T-cell (primary cell): Measurements from ENCODE around the gene ZNF786. TPM values are rescaled to one million over a fixed set of nuclear protein-coding genes. Genes with fewer than 3 reads are reported as not detected.

Source experiments
- ATAC-seq, 4 experiments: fragments of 200-7000 bp in 3 of 4; fragments of 150-1000 bp in 1 of 4; cut with Tn5 transposase; replicated peaks in 1 of 4; 1 replicate in 3 of 4; 2 replicates in 1 of 4; pipeline ENCODE4 v1.10.0; 2021; ENCODE audit warnings: moderate library complexity in 3 of 4, mild to moderate bottlenecking in 2 of 4, moderate number of reproducible peaks in 1 of 4
- CTCF ChIA-PET, 2 donors: fragments of 300-600 bp; sonication (Branson Sonifier 250); formaldehyde crosslinking; loops; one replicate each; lab custom pipeline; 2022; ENCODE audit warnings: antibody characterized with exemption in 2 of 2; lab: Charles Lee
- POLR2A ChIA-PET, 2 donors: fragments of 300-600 bp; sonication (Branson Sonifier 250); formaldehyde crosslinking; loops; one replicate each; lab custom pipeline; 2022; ENCODE audit warnings: antibody characterized with exemption in 2 of 2; lab: Charles Lee
- DNase-seq, 35 experiments: peaks; one replicate each; pipeline versions ENCODE4 v3.0.0 to v3.0.0-alpha.2; 2013 to 2023
- H3K27ac ChIP-seq: one replicate; pipeline ENCODE4 v1.5.1; 2013; ENCODE audit warnings: low read length
- H3K27me3 ChIP-seq, 2 experiments: replicated peaks in 1 of 2; 1 replicate in 1 of 2; 2 replicates in 1 of 2; pipeline versions ENCODE4 v1.6.1 to v1.7.0; 2013; ENCODE audit warnings: low read length in 1 of 2, mixed read lengths in 1 of 2; ENCODE audit not compliant: control insufficient read depth in 2 of 2, insufficient read depth in 2 of 2; ENCODE audit errors: extremely low read depth in 1 of 2
- H3K36me3 ChIP-seq, 2 donors: 1 replicate in 1 of 2; 2 replicates in 1 of 2; pipeline versions ENCODE4 v1.6.1 to v1.7.0; 2013; ENCODE audit warnings: low read length in 1 of 2; ENCODE audit not compliant: control insufficient read depth in 2 of 2, insufficient read depth in 1 of 2; ENCODE audit errors: extremely low read depth in 1 of 2
- H3K4me1 ChIP-seq, 2 experiments: 1 replicate in 1 of 2; 2 replicates in 1 of 2; pipeline versions ENCODE4 v1.6.1 to v1.7.0; 2013; ENCODE audit warnings: low read length in 2 of 2, mixed read lengths in 1 of 2; ENCODE audit not compliant: insufficient read depth in 2 of 2, control insufficient read depth in 1 of 2; ENCODE audit errors: extremely low read depth in 1 of 2
- H3K4me3 ChIP-seq, 2 donors: 1 replicate in 1 of 2; 2 replicates in 1 of 2; pipeline versions ENCODE4 v1.5.1 to v1.7.0; 2013; ENCODE audit warnings: mild to moderate bottlenecking in 2 of 2, low read length in 1 of 2, moderate library complexity in 1 of 2; ENCODE audit not compliant: control insufficient read depth in 1 of 2; ENCODE audit errors: extremely low read depth in 1 of 2
- H3K9me3 ChIP-seq: 2 replicates; pipeline ENCODE4 v1.7.0; 2013
- H3K27ac Mint-ChIP-seq, 2 donors: one replicate each; pipeline ENCODE4 v1.8.0; 2020 to 2021; ENCODE audit warnings: mild to moderate bottlenecking in 2 of 2, mixed read lengths in 2 of 2
- H3K27me3 Mint-ChIP-seq, 2 donors: one replicate each; pipeline ENCODE4 v1.8.0; 2021 to 2022; ENCODE audit warnings: mixed read lengths in 2 of 2
- H3K36me3 Mint-ChIP-seq: one replicate; pipeline ENCODE4 v1.8.0; 2021; ENCODE audit warnings: mixed read lengths
- H3K4me1 Mint-ChIP-seq, 3 donors: one replicate each; pipeline ENCODE4 v1.8.0; 2020 to 2022; ENCODE audit warnings: mixed read lengths in 3 of 3, mild to moderate bottlenecking in 1 of 3
- H3K4me3 Mint-ChIP-seq, 3 donors: one replicate each; pipeline ENCODE4 v1.8.0; 2020 to 2022; ENCODE audit warnings: mild to moderate bottlenecking in 3 of 3, mixed read lengths in 3 of 3, moderate library complexity in 3 of 3
- H3K9me3 Mint-ChIP-seq, 3 donors: one replicate each; pipeline ENCODE4 v1.8.0; 2020 to 2022; ENCODE audit warnings: mixed read lengths in 3 of 3
- WGBS: methylation state at CpG from one replicate; pipeline ENCODE4 v1.1.5; 2013; ENCODE audit warnings: missing lambda C conversion rate; ENCODE audit not compliant: insufficient coverage; 5-methylcytosine and 5-hydroxymethylcytosine counted together
- total RNA-seq, 35 experiments: library from RNA in 6 of 35; stranded (reverse) in 6 of 35; fragments of 120-200 nt in 1 of 35; gene quantifications; one replicate each; pipeline versions ENCODE4 v1.2.1 to v1.2.4 and lab custom pipeline; 2013 to 2026

Gene ZNF786
- total RNA-seq, 5 donors from 2014 or later (not counting 1 experiment from before 2014, with no cell fraction given), result 6.2 to 21.1 (median 18.8) TPM

DNA sequence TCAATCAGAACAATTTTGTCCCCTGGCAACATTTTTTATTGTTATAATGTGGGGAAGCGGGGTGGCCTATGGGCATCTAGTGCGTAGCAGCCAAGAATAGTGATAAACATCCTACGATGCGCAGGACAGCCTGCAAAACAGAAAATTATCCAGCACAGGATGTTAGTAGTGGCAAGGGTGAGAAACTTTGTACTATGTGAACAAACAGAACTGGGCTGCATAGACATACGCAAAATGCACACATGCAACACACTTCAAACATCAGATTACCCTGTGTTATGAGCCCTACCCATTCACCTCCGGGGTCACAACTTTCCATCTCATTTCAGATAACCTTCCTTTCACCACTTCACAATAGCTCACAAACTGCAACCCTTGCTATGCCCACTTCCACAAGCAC, 3.1 kb downstream of the ZNF786 start:
- DNase-seq, result peak in 7 of 35 experiments; percentile 2 to 50 (median 12)
- peaks cover 20% of the 10 kb centered on the region for H3K36me3 Mint-ChIP-seq
- peaks cover 6 to 24% of the 10 kb centered on the region in 2 experiments for H3K4me1 ChIP-seq
- H3K27ac ChIP-seq, result no peak overlapping the region
- ATAC-seq, result no peak
- peak overlapping the region; percentile 61 to 62 for H3K27ac Mint-ChIP-seq
- 100% methylated on average over 1 of the region's 6 CpGs for WGBS
- CTCF ChIA-PET, result interaction anchor here in 1 of 2 donors (0.7 to 1.5 kb wide), 3 partner anchors 60 to 82 kb away, joined by 3 to 7 read pairs (median 6); partner anchors contain the start of gene ZNF398
- peaks cover 29 to 50% (median 32%) of the 10 kb centered on the region in 3 donors for H3K4me1 Mint-ChIP-seq
- H3K36me3 ChIP-seq, result no peaks in the 10 kb centered on the region
- H3K4me3 Mint-ChIP-seq, result peak overlapping the region in 1 of 3 donors; percentile 34
- H3K9me3 ChIP-seq, result peaks cover 2% of the 10 kb centered on the region
- no peaks in the 10 kb centered on the region for H3K27me3 ChIP-seq
- peaks cover 0 to 10% (median 7%) of the 10 kb centered on the region in 3 donors for H3K9me3 Mint-ChIP-seq
- H3K27me3 Mint-ChIP-seq, result no peaks in the 10 kb centered on the region
- POLR2A ChIA-PET, result interaction anchor here in 1 of 2 donors (0.6 kb wide), 1 partner anchor 60 kb away, joined by 5 read pairs; no protein-coding TSS in a partner anchor
- no peak overlapping the region for H3K4me3 ChIP-seq

DNA sequence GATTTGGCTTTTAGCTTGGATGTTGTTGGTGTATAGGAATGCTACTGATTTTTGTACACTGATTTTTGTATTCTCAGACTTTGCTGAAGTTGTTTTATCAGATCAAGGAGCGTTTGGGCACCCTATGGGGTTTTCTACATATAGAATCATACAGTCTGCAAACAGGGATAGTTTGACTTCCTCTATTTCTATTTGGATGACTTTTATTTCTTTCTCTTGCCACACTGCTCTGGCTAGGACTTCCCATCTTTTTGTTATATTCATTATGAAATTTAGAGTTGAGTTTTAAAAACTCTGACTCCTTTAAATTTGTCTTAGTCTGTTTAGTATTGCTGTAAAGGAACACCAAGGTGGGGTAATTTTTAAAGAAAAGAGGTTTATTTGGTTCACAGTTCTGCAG, 4.7 kb downstream of the ZNF786 start:
- Mint-ChIP-seq H3K4me3 (no peak overlapping the region), H3K4me1 (peaks cover 32 to 45% (median 32%) of the 10 kb centered on the region in 3 donors), H3K36me3 (peaks cover 20% of the 10 kb centered on the region), H3K9me3 (peaks cover 0 to 10% (median 7%) of the 10 kb centered on the region in 3 donors), H3K27me3 (no peaks in the 10 kb centered on the region), H3K27ac (peak overlapping the region in 1 of 2 donors; percentile 45)
- Histone ChIP-seq H3K9me3 (peaks cover 2% of the 10 kb centered on the region), H3K36me3 (no peaks in the 10 kb centered on the region), H3K4me1 (peaks cover 4 to 18% of the 10 kb centered on the region in 2 experiments), H3K4me3 (no peak overlapping the region), H3K27me3 (no peaks in the 10 kb centered on the region), H3K27ac (no peak overlapping the region)
- WGBS, result no CpG with 5 or more reads among the region's 1 CpG
- ATAC-seq, result no peak
- POLR2A ChIA-PET, result no interaction called here
- CTCF ChIA-PET, result interaction anchor here (1.0 kb wide), 2 partner anchors 20 to 61 kb away, joined by 4 to 5 read pairs; partner anchors contain the start of gene ZNF398 (in 1 of the 2)
- no peak for DNase-seq

DNA sequence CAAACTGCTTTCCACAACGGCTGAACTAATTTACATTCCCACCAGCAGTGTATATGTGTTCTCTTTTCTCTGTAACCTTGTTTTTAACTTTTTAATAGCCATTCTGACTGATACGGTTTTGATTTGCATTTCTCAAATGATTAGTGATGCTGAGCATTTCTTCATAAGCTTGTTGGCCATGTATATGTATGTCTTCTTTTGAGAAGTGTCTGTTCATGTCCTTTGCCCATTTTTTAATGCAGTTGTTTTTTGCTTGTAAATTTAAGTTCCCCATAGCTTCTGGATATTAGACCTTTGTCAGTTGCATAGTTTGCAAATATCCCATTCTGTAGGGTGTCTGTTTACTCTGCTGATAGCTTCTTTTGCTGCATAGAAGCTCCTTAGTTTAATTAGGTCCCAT, 6.1 kb downstream of the ZNF786 start:
- H3K4me1 ChIP-seq, result peaks cover 2 to 12% of the 10 kb centered on the region in 2 experiments
- ChIA-PET POLR2A (interaction anchor here in 1 of 2 donors (0.6 kb wide), 1 partner anchor 566 kb away, joined by 3 read pairs; no protein-coding TSS in a partner anchor), CTCF (interaction anchor here (0.6 to 1.3 kb wide), 4 partner anchors 19 to 170 kb away, joined by 3 to 6 read pairs (median 4); no protein-coding TSS in a partner anchor)
- no peak overlapping the region for H3K27ac ChIP-seq
- ATAC-seq, result no peak
- peaks cover 2% of the 10 kb centered on the region for H3K9me3 ChIP-seq
- no peak for DNase-seq
- H3K27me3 Mint-ChIP-seq, result no peaks in the 10 kb centered on the region
- peaks cover 0 to 10% (median 7%) of the 10 kb centered on the region in 3 donors for H3K9me3 Mint-ChIP-seq
- no peak overlapping the region for H3K27ac Mint-ChIP-seq
- H3K4me1 Mint-ChIP-seq, result peaks cover 28 to 41% (median 33%) of the 10 kb centered on the region in 3 donors
- no peak overlapping the region for H3K4me3 ChIP-seq
- peaks cover 28% of the 10 kb centered on the region for H3K36me3 Mint-ChIP-seq
- no peak overlapping the region for H3K4me3 Mint-ChIP-seq
- H3K27me3 ChIP-seq, result no peaks in the 10 kb centered on the region
- WGBS, result no CpG with 5 or more reads among the region's 2 CpGs
- H3K36me3 ChIP-seq, result peaks cover 0 to 3% of the 10 kb centered on the region in 2 donors

DNA sequence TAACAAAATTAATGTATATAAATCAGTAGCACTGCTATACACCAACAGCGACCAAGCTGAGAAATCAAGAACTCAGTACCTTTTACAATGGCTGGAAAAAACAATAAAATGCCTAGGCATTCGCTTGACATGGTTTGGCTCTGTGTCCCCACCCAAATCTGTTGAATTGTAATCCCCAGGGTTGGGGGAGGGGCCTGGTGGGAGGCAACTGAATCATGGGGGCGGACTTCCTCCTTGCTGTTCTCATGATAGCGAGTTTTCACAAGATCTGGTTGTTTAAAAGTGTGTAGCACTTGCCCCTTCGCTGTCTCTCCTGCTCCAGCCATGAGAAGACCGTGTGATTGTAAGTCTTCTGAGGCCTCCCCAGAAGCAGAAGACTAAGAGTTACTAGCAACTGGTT, 8.6 kb downstream of the ZNF786 start:
- H3K27ac Mint-ChIP-seq, result no peak overlapping the region

DNA sequence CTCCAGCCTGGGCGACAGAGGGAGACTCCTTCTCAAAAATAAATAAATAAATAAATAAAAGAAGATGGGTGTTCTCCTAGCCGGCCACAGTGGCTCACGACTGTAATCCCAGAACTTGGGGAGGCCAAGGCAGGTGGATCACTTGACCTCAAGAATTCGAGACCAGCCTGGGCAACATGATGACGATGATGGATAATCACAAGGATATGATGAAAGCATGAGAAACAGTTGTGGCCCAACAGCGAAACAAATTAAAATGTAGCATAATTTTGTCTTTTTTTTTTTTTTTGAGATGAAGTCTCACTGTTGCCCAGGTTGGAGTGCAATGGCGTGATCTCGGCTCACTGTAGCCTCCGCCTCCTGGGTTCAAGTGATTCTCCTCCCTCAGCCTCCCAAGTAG, 12.9 kb downstream of the ZNF786 start:
- Mint-ChIP-seq H3K27ac (no peak overlapping the region), H3K27me3 (no peaks in the 10 kb centered on the region), H3K9me3 (no peaks in the 10 kb centered on the region), H3K4me3 (no peak overlapping the region), H3K36me3 (peaks cover 25% of the 10 kb centered on the region), H3K4me1 (peaks cover 6 to 22% (median 19%) of the 10 kb centered on the region in 3 donors)
- peaks cover 3 to 20% of the 10 kb centered on the region in 2 donors for H3K36me3 ChIP-seq
- no peak overlapping the region for H3K27ac ChIP-seq
- DNase-seq, result no peak
- no peak overlapping the region for H3K4me3 ChIP-seq
- H3K9me3 ChIP-seq, result no peaks in the 10 kb centered on the region
- WGBS, result 97% methylated on average over 3 of the region's 9 CpGs
- no peaks in the 10 kb centered on the region for H3K27me3 ChIP-seq
- ChIA-PET POLR2A (no interaction called here), CTCF (no interaction called here)
- no peaks in the 10 kb centered on the region for H3K4me1 ChIP-seq
- ATAC-seq, result no peak

More for the DNA sequence above, 8.6 kb downstream of the ZNF786 start:
- Histone ChIP-seq H3K4me1 (no peaks in the 10 kb centered on the region), H3K4me3 (no peak overlapping the region), H3K27ac (no peak overlapping the region), H3K27me3 (no peaks in the 10 kb centered on the region), H3K9me3 (peaks cover 2% of the 10 kb centered on the region), H3K36me3 (peaks cover 3 to 6% of the 10 kb centered on the region in 2 donors)
- Mint-ChIP-seq H3K9me3 (peaks cover 0 to 10% (median 7%) of the 10 kb centered on the region in 3 donors), H3K4me1 (peaks cover 18 to 26% (median 21%) of the 10 kb centered on the region in 3 donors), H3K27me3 (no peaks in the 10 kb centered on the region), H3K36me3 (peaks cover 31% of the 10 kb centered on the region), H3K4me3 (no peak overlapping the region)
- WGBS, result 88% methylated on average over 5 of the region's 6 CpGs
- DNase-seq (no peak), ATAC-seq (no peak)
- CTCF ChIA-PET, result no interaction called here
- POLR2A ChIA-PET, result no interaction called here

DNA sequence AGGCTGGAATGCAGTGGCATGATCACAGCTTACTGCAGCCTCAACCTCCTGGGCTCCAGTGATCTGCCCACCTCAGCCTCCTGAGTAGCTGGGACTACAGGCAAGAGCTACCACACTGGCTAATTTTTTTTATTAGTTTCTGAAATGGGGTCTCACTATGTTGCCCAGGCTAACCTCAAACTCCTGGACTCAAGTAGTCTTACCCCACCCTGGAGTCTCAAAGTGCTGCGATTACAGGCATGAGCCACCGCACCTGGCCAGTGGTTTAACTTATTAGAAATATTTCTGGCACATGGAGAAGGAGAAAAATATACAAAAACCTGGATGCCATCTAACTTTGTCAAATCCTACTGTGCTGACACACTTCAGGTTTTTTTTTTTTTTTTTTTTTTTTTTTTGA, 15.2 kb downstream of the ZNF786 start:
- Histone ChIP-seq H3K4me3 (no peak overlapping the region), H3K36me3 (peaks cover 8 to 43% of the 10 kb centered on the region in 2 donors)

More for the DNA sequence above, 15.2 kb downstream of the ZNF786 start:
- Mint-ChIP-seq H3K9me3 (no peaks in the 10 kb centered on the region), H3K4me3 (no peak overlapping the region), H3K36me3 (peaks cover 22% of the 10 kb centered on the region), H3K27me3 (no peaks in the 10 kb centered on the region), H3K4me1 (peaks cover 0 to 16% (median 9%) of the 10 kb centered on the region in 3 donors), H3K27ac (peak overlapping the region in 1 of 2 donors; percentile 58)
- no peak overlapping the region for H3K27ac ChIP-seq
- no peak for ATAC-seq
- DNase-seq, result no peak
- WGBS, result no CpG with 5 or more reads among the region's 2 CpGs
- no peaks in the 10 kb centered on the region for H3K27me3 ChIP-seq
- H3K9me3 ChIP-seq, result no peaks in the 10 kb centered on the region
- H3K4me1 ChIP-seq, result peaks cover 0 to 10% of the 10 kb centered on the region in 2 experiments
- ChIA-PET POLR2A (no interaction called here), CTCF (interaction anchor here in 1 of 2 donors (0.6 kb wide), 1 partner anchor 665 kb away, joined by 8 read pairs; no protein-coding TSS in a partner anchor)
